ENCODE measurements around the gene PLAAT4. TPM values are rescaled to one million over a fixed set of nuclear protein-coding genes. Genes with fewer than 3 reads are reported as not detected.

The PLAAT4 gene
- total RNA-seq, 1 experiment from 2014 or later, result 0.52 TPM

- Histone ChIP-seq H3K4me2 (ENCODE audit: low read length) (no peak overlapping the region), H3K9ac (ENCODE audit: low read length) (no peak overlapping the region), H4K20me1 (ENCODE audit: insufficient read depth) (no peaks in the 10 kb centered on the region), H3K4me1 (ENCODE audit: control insufficient read depth in 1 of 2, insufficient read depth in 2 of 2, low read length in 2 of 2) (no peaks in the 10 kb centered on the region), H2AFZ (ENCODE audit: low read depth, low read length, poor library complexity, severe bottlenecking) (no peak overlapping the region), H3K4me3 (replicated peaks in 1 of 2; ENCODE audit: low read depth in 1 of 2, low read length in 2 of 2) (no peak overlapping the region), H3K9me2 (ENCODE audit: insufficient read depth) (no peaks in the 10 kb centered on the region), H3K79me2 (ENCODE audit: insufficient read depth, low read length) (no peaks in the 10 kb centered on the region), H3K9me3 (ENCODE audit: control insufficient read depth in 1 of 2, insufficient read depth in 1 of 2, low read depth in 1 of 2, low read length in 2 of 2) (no peaks in the 10 kb centered on the region), H3K36me3 (ENCODE audit: control insufficient read depth in 1 of 2, insufficient read depth in 2 of 2, low read length in 2 of 2) (no peaks in the 10 kb centered on the region), H3K27ac (ENCODE audit: low read depth, low read length) (no peak overlapping the region), H3K27me3 (ENCODE audit: insufficient read depth, low read length) (no peaks in the 10 kb centered on the region)
- ChIA-PET CTCF (interaction anchor here (1.3 to 2.2 kb wide), 3 partner anchors 26 to 472 kb away, joined by 3 to 16 read pairs (median 5); no protein-coding TSS in a partner anchor), RAD21 (ENCODE audit: low non-redundant PET in 1 of 2, low total read pairs in 2 of 2, uncharacterized antibody in 2 of 2, unreplicated experiment in 2 of 2) (interaction anchor here in 1 of 2 experiments (1.0 kb wide), 1 partner anchor 28 kb away, joined by 3 read pairs; no protein-coding TSS in a partner anchor), POLR2A (no interaction called here)
- intact Hi-C loops (cut with micrococcal nuclease), result loop anchor here (10.0 kb wide), 1 partner anchor 1207 kb away; no protein-coding TSS in a partner anchor
- DNase-seq (ENCODE audit: low read depth, low spot score), result no peak
- no peak for ATAC-seq
- TF ChIP-seq CTCF (IDR thresholded peaks at IDR 0.05 in 2 of 3, conservative IDR thresholded peaks at IDR 0.05 in 1 of 3; ENCODE audit: borderline replicate concordance in 1 of 3, insufficient read depth in 1 of 3, low read depth in 2 of 3, low read length in 2 of 3) (no peak), EZH2phosphoT487 (IDR thresholded peaks at IDR 0.05; ENCODE audit: borderline replicate concordance) (no peak), RAD21 (IDR thresholded peaks at IDR 0.05; ENCODE audit: low read depth) (no peak), SP1 (IDR thresholded peaks at IDR 0.05; ENCODE audit: low read depth) (no peak), POLR2A (IDR thresholded peaks at IDR 0.05; ENCODE audit: borderline replicate concordance, extremely low read depth, insufficient read depth, insufficient read length) (no peak), POLR2AphosphoS5 (IDR thresholded peaks at IDR 0.05; ENCODE audit: low read depth, low read length) (no peak), SIN3A (IDR thresholded peaks at IDR 0.05; ENCODE audit: low read depth) (no peak), TCF7L2 (IDR thresholded peaks at IDR 0.05; ENCODE audit: borderline replicate concordance, extremely low read depth, insufficient read depth, insufficient read length) (no peak), ELF1 (IDR thresholded peaks at IDR 0.05; ENCODE audit: borderline replicate concordance, low read depth) (no peak), SRF (IDR thresholded peaks at IDR 0.05; ENCODE audit: low read depth) (no peak), EGR1 (IDR thresholded peaks at IDR 0.05; ENCODE audit: low read depth) (no peak)
- BruUV-seq (replicated peaks), result no TSS peak
These were observed 29.1 kb upstream of the PLAAT4 start for GRCh38 chr11:63507511-63507910.
